HEK293T (cell line): ENCODE measurements around the gene COL4A5.

Experiments
- ARNT ChIP-seq: fragments of 450-650 bp; IDR thresholded peaks from 2 replicates; pipeline ENCODE4 v1.6.1; 2017; ENCODE audit warnings: mild to moderate bottlenecking
- ELF4 ChIP-seq: fragments of 450-650 bp; IDR thresholded peaks from 2 replicates; pipeline ENCODE4 v1.6.1; 2017; ENCODE audit warnings: antibody characterized with exemption
- LEF1 ChIP-seq: fragments of 450-650 bp; IDR thresholded peaks from 2 replicates; pipeline ENCODE4 v1.6.1; 2017; ENCODE audit warnings: mild to moderate bottlenecking, borderline replicate concordance
- NFRKB ChIP-seq: fragments of 450-650 bp; IDR thresholded peaks from 2 replicates; pipeline ENCODE4 v1.6.1; 2016; ENCODE audit warnings: mild to moderate bottlenecking, moderate library complexity
- SP1 ChIP-seq: fragments of 450-650 bp; IDR thresholded peaks from 2 replicates; pipeline ENCODE4 v1.6.1; 2017
- SUZ12 ChIP-seq: fragments of 450-650 bp; IDR thresholded peaks from 2 replicates; pipeline ENCODE4 v1.6.1; 2016; ENCODE audit warnings: mild to moderate bottlenecking
- TARDBP ChIP-seq: fragments of 450-650 bp; IDR thresholded peaks from 2 replicates; pipeline ENCODE4 v1.6.1; 2016
- TF ChIP-seq, protein P1 (sequence below): fragments of 450-650 bp; IDR thresholded peaks from 2 replicates; pipeline ENCODE4 v1.6.1; 2016

DNA sequence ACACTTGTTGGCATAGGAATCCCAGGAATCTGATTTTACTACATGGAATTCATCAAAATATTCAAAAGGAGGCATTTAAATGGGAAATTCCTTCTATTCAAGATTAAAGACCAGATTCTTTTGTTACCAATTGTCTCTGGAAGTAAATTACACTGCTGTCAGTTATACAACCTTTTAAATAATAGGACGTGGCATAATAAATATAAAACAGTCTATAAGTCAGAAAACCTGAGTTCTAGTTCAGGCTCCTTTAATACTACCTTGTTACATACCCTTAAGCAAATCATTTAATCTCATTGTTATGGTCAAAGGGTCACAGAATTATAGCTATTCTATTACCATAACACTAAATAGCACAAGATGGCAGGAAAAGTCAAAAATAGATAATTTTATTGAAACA is 20.2 kb upstream of the COL4A5 start:
- no peak for TF ChIP-seq SP1
- TF ChIP-seq TARDBP = no peak
- TF ChIP-seq ELF4 = no peak
- TF ChIP-seq SUZ12 = no peak
- TF ChIP-seq ARNT = no peak
- no peak for TF ChIP-seq LEF1
- TF ChIP-seq, protein P1, sequence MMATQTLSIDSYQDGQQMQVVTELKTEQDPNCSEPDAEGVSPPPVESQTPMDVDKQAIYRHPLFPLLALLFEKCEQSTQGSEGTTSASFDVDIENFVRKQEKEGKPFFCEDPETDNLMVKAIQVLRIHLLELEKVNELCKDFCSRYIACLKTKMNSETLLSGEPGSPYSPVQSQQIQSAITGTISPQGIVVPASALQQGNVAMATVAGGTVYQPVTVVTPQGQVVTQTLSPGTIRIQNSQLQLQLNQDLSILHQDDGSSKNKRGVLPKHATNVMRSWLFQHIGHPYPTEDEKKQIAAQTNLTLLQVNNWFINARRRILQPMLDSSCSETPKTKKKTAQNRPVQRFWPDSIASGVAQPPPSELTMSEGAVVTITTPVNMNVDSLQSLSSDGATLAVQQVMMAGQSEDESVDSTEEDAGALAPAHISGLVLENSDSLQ = no peak
- TF ChIP-seq NFRKB = no peak
